A549 (cell line): ENCODE results near the gene GBF1.

ENCODE experiments used
- POLR2A ChIP-seq: IDR thresholded peaks from 2 replicates; pipeline ENCODE4 v1.6.1; 2012; ENCODE audit warnings: mild to moderate bottlenecking, low read length
- POLR2AphosphoS2 ChIP-seq: conservative IDR thresholded peaks from 2 replicates; pipeline ENCODE4 v1.6.1; 2012; ENCODE audit warnings: low read length, improper control_type of control experiment, inconsistent platforms

- TF ChIP-seq POLR2AphosphoS2 (no peak), POLR2A (no peak)
Measured at GRCh38 chr10:102393411-102394078, 148.2 kb downstream of the GBF1 start.
